ENCODE measurements around the gene MYBPC2. TPM values are rescaled to one million over a fixed set of nuclear protein-coding genes. Genes with fewer than 3 reads are reported as not detected.

The MYBPC2 gene
- polyA plus RNA-seq, 4 donors = 0.43 to 2.7 (median 0.75) TPM

GRCh38 chr19:50512999-50513745 is 80.5 kb downstream of the MYBPC2 start:
- DNase-seq (ENCODE audit: low read depth in 4 of 4, low spot score in 3 of 4) = no peak

GRCh38 chr19:50513746-50514345 is 81.2 kb downstream of the MYBPC2 start, which contains the start of gene ASPDH:
Gene ASPDH, minus strand, starts transcription at chr19:50513913. Its CDS starts 90 bp downstream, at chr19:50513823.
- DNase-seq (ENCODE audit: low read depth in 4 of 4, low spot score in 3 of 4) = no peak

- DNase-seq (ENCODE audit: low read depth in 4 of 4, low spot score in 3 of 4) = no peak
Measured at GRCh38 chr19:50514346-50515167, 81.9 kb downstream of the MYBPC2 start.

GRCh38 chr19:50515168-50515561 is 82.5 kb downstream of the MYBPC2 start:
- no peak for DNase-seq (ENCODE audit: low read depth in 4 of 4, low spot score in 3 of 4)

Other genes starting within 250 kb of the MYBPC2 start
- 10 to 100 TPM in 3 of 4 donors, under 1 TPM in 1; 0.71 to 27.1 (median 22.2) TPM for gene MYH14, start 229.3 kb upstream of the MYBPC2 start, polyA plus RNA-seq (ENCODE audit: insufficient read length in 4 of 4)
- 10 to 100 TPM in 3 of 4 donors, 1 to 10 TPM in 1; 5.3 to 79.5 (median 36.1) TPM for gene KCNC3, start 103.5 kb upstream of the MYBPC2 start, polyA plus RNA-seq (ENCODE audit: insufficient read length in 4 of 4)
- 10 to 100 TPM in 1 of 4 donors, 1 to 10 TPM in 3; 1.1 to 10.1 (median 8.0) TPM for gene NAPSA, start 67.3 kb upstream of the MYBPC2 start, polyA plus RNA-seq (ENCODE audit: insufficient read length in 4 of 4)
- 10 to 100 TPM; 23.8 to 44.3 (median 26.3) TPM for gene NR1H2, start 56.4 kb upstream of the MYBPC2 start, polyA plus RNA-seq (ENCODE audit: insufficient read length in 4 of 4)
- gene POLD1, start 48.5 kb upstream of the MYBPC2 start, polyA plus RNA-seq (ENCODE audit: insufficient read length in 4 of 4) = 10 to 100 TPM; 20.5 to 40.3 (median 24.0) TPM
- 1 to 10 TPM in 1 of 4 donors, under 1 TPM in 3; 0.53 to 1.1 (median 0.79) TPM for gene SPIB, start 14.0 kb upstream of the MYBPC2 start, polyA plus RNA-seq (ENCODE audit: insufficient read length in 4 of 4)
- 100 to 1,000 TPM; 104 to 151 (median 122) TPM for gene EMC10, start 43.6 kb downstream of the MYBPC2 start, polyA plus RNA-seq (ENCODE audit: insufficient read length in 4 of 4)
- gene GARIN5A, start 44.0 kb downstream of the MYBPC2 start, polyA plus RNA-seq (ENCODE audit: insufficient read length in 4 of 4) = 10 to 100 TPM in 1 of 4 donors, 1 to 10 TPM in 3; 3.3 to 10.3 (median 6.6) TPM
- 10 to 100 TPM in 2 of 4 donors, 1 to 10 TPM in 2; 9.2 to 14.1 (median 10.1) TPM for gene JOSD2, start 78.3 kb downstream of the MYBPC2 start, polyA plus RNA-seq (ENCODE audit: insufficient read length in 4 of 4)
- gene ASPDH, start 81.0 kb downstream of the MYBPC2 start, polyA plus RNA-seq (ENCODE audit: insufficient read length in 4 of 4) = 10 to 100 TPM in 1 of 4 donors, 1 to 10 TPM in 3; 1.3 to 13.9 (median 6.2) TPM
- 10 to 100 TPM; 15.7 to 26.8 (median 20.1) TPM for gene LRRC4B, start 135.5 kb downstream of the MYBPC2 start, polyA plus RNA-seq (ENCODE audit: insufficient read length in 4 of 4)
- gene SYT3, start 207.0 kb downstream of the MYBPC2 start, polyA plus RNA-seq (ENCODE audit: insufficient read length in 4 of 4) = 1 to 10 TPM in 1 of 4 donors, under 1 TPM in 3; 0.25 to 1.7 (median 0.75) TPM
- gene C19orf81, start 216.6 kb downstream of the MYBPC2 start, polyA plus RNA-seq (ENCODE audit: insufficient read length in 4 of 4) = 1 to 10 TPM in 3 of 4 donors, under 1 TPM in 1; 0.48 to 3.2 (median 2.2) TPM